H9 (cell line): ENCODE results near the gene DOCK9. TPM values are rescaled to one million over a fixed set of nuclear protein-coding genes. Genes with fewer than 3 reads are reported as not detected.

Experiments used
- DNase-seq: peaks from one replicate; pipeline ENCODE4 v3.0.0-alpha.2; 2017
- H2AFZ ChIP-seq: one replicate; pipeline ENCODE4 v1.6.1; 2013; ENCODE audit warnings: mild to moderate bottlenecking, low read length, control low read depth, moderate library complexity
- H2AK5ac ChIP-seq: 2 replicates; pipeline ENCODE4 v1.6.1; 2013; ENCODE audit warnings: low read length, control low read depth, mixed read lengths; ENCODE audit not compliant: insufficient read length
- H2BK120ac ChIP-seq: one replicate; pipeline ENCODE4 v1.6.1; 2013; ENCODE audit warnings: low read depth, mild to moderate bottlenecking, low read length, control low read depth, inconsistent platforms; ENCODE audit not compliant: poor library complexity, severe bottlenecking
- H2BK12ac ChIP-seq: 2 replicates; pipeline ENCODE4 v1.6.1; 2013; ENCODE audit warnings: low read length, control low read depth, mixed read lengths, low read depth; ENCODE audit not compliant: insufficient read length
- H2BK15ac ChIP-seq: 2 replicates; pipeline ENCODE4 v1.6.1; 2013; ENCODE audit warnings: low read depth, low read length, control low read depth
- H2BK20ac ChIP-seq: one replicate; pipeline ENCODE4 v1.6.1; 2013; ENCODE audit warnings: low read depth, mild to moderate bottlenecking, low read length, control low read depth, inconsistent platforms; ENCODE audit not compliant: poor library complexity, severe bottlenecking
- H2BK5ac ChIP-seq: 2 replicates; pipeline ENCODE4 v1.6.1; 2013; ENCODE audit warnings: low read length, control low read depth, mixed read lengths; ENCODE audit not compliant: insufficient read length
- H3K14ac ChIP-seq: 2 replicates; pipeline ENCODE4 v1.6.1; 2013; ENCODE audit warnings: low read length, control low read depth; ENCODE audit not compliant: insufficient read depth
- H3K18ac ChIP-seq: 2 replicates; pipeline ENCODE4 v1.6.1; 2013; ENCODE audit warnings: low read depth, mild to moderate bottlenecking, mixed read lengths, low read length, control low read depth; ENCODE audit not compliant: insufficient read length
- H3K23ac ChIP-seq: 2 replicates; pipeline ENCODE4 v1.6.1; 2013; ENCODE audit warnings: low read length, control low read depth, mixed read lengths, low read depth; ENCODE audit not compliant: insufficient read length
- H3K23me2 ChIP-seq: 2 replicates; pipeline ENCODE4 v1.6.1; 2013; ENCODE audit warnings: low read depth, mild to moderate bottlenecking, mixed read lengths, low read length, control low read depth; ENCODE audit not compliant: insufficient read length, poor library complexity, severe bottlenecking
- H3K27ac ChIP-seq: 2 replicates; pipeline ENCODE4 v1.5.1; 2013; ENCODE audit warnings: low read length, control low read depth, mixed read lengths, low read depth; ENCODE audit not compliant: insufficient read length
- H3K27me3 ChIP-seq: 2 replicates; pipeline ENCODE4 v1.6.1; 2013; ENCODE audit warnings: low read length, control low read depth, inconsistent platforms; ENCODE audit not compliant: insufficient read depth
- H3K4ac ChIP-seq: 2 replicates; pipeline ENCODE4 v1.6.1; 2013; ENCODE audit warnings: low read depth, mild to moderate bottlenecking, control low read depth, inconsistent platforms, low read length, moderate library complexity
- H3K4me1 ChIP-seq: 2 replicates; pipeline ENCODE4 v1.6.1; 2013; ENCODE audit warnings: low read length, control low read depth, inconsistent platforms; ENCODE audit not compliant: insufficient read depth
- H3K4me2 ChIP-seq: 2 replicates; pipeline ENCODE4 v1.6.1; 2013; ENCODE audit warnings: low read length, control low read depth, mixed read lengths; ENCODE audit not compliant: insufficient read length, insufficient read depth
- H3K56ac ChIP-seq: 2 replicates; pipeline ENCODE4 v1.6.1; 2013; ENCODE audit warnings: low read depth, mild to moderate bottlenecking, mixed read lengths, low read length, control low read depth; ENCODE audit not compliant: insufficient read length
- H3K79me1 ChIP-seq: 2 replicates; pipeline ENCODE4 v1.6.1; 2013; ENCODE audit warnings: low read depth, mild to moderate bottlenecking, moderate library complexity, low read length, control low read depth, inconsistent platforms; ENCODE audit not compliant: insufficient read depth, poor library complexity, severe bottlenecking
- H3K79me2 ChIP-seq: 2 replicates; pipeline ENCODE4 v1.6.1; 2013; ENCODE audit warnings: low read length, control low read depth, inconsistent platforms; ENCODE audit not compliant: insufficient read depth
- H3K9ac ChIP-seq: 2 replicates; pipeline ENCODE4 v1.6.1; 2013; ENCODE audit warnings: low read length, control low read depth, mixed read lengths; ENCODE audit not compliant: insufficient read length; ENCODE audit errors: extremely low read depth
- H3K9me3 ChIP-seq: one replicate; pipeline ENCODE4 v1.6.1; 2013; ENCODE audit warnings: low read depth, low read length, inconsistent platforms; ENCODE audit not compliant: control insufficient read depth
- H3T11ph ChIP-seq: one replicate; pipeline ENCODE4 v1.6.1; 2013; ENCODE audit warnings: mild to moderate bottlenecking, low read length, control low read depth, inconsistent platforms
- H4K20me1 ChIP-seq: one replicate; pipeline ENCODE4 v1.6.1; 2013; ENCODE audit not compliant: control insufficient read depth, insufficient read length, insufficient read depth
- H4K5ac ChIP-seq: 2 replicates; pipeline ENCODE4 v1.6.1; 2013; ENCODE audit warnings: low read depth, mild to moderate bottlenecking, mixed read lengths, low read length, control low read depth; ENCODE audit not compliant: insufficient read length
- H4K8ac ChIP-seq: replicated peaks from 2 replicates; pipeline ENCODE4 v1.6.1; 2013; ENCODE audit warnings: low read length, control low read depth, mixed read lengths, low read depth; ENCODE audit not compliant: insufficient read length
- H4K91ac ChIP-seq: 2 replicates; pipeline ENCODE4 v1.6.1; 2013; ENCODE audit warnings: low read depth, mild to moderate bottlenecking, moderate library complexity, mixed read lengths, low read length, control low read depth; ENCODE audit not compliant: insufficient read length
- H3K27ac Mint-ChIP-seq, 3 experiments: 2 replicates in 2 of 3; 3 replicates in 1 of 3; pipeline ENCODE4 v1.8.0; 2020 to 2021; ENCODE audit warnings: mixed read lengths in 3 of 3, mild to moderate bottlenecking in 1 of 3, moderate library complexity in 1 of 3
- H3K27me3 Mint-ChIP-seq: 2 replicates; pipeline ENCODE4 v1.8.0; 2021; ENCODE audit warnings: low read depth, mild to moderate bottlenecking, moderate library complexity, mixed read lengths
- H3K36me3 Mint-ChIP-seq, 3 experiments: 2 replicates in 2 of 3; 3 replicates in 1 of 3; pipeline ENCODE4 v1.8.0; 2020 to 2021; ENCODE audit warnings: low read depth in 3 of 3, mixed read lengths in 3 of 3; ENCODE audit not compliant: insufficient read depth in 1 of 3
- H3K4me1 Mint-ChIP-seq, 2 experiments: 2 replicates each; pipeline ENCODE4 v1.8.0; 2020; ENCODE audit warnings: mixed read lengths in 2 of 2
- H3K4me3 Mint-ChIP-seq, 2 experiments: 2 replicates in 1 of 2; 3 replicates in 1 of 2; pipeline ENCODE4 v1.8.0; 2020 to 2021; ENCODE audit warnings: mild to moderate bottlenecking in 2 of 2, mixed read lengths in 2 of 2, moderate library complexity in 1 of 2
- H3K9me3 Mint-ChIP-seq, 2 experiments: 2 replicates in 1 of 2; 3 replicates in 1 of 2; pipeline ENCODE4 v1.8.0; 2020; ENCODE audit warnings: mild to moderate bottlenecking in 2 of 2, mixed read lengths in 2 of 2, moderate library complexity in 1 of 2
- CTCF ChIP-seq: fragments of 200-600 bp; sonication (generic); conservative IDR thresholded peaks from 3 replicates; pipeline ENCODE4 v1.8.0; 2021; ENCODE audit warnings: antibody characterized with exemption, mild to moderate bottlenecking
- WGBS: extraction: QIAGEN DNeasy Blood & Tissue Kit; methylation state at CpG from one replicate; pipeline ENCODE4 v1.1.7; 2013; ENCODE audit warnings: missing lambda C conversion rate, low lambda C conversion rate, mixed read lengths; ENCODE audit not compliant: insufficient read length; ENCODE audit errors: extremely low coverage; 5-methylcytosine and 5-hydroxymethylcytosine counted together
- total RNA-seq: library from RNA; stranded (reverse); gene quantifications from 2 replicates; pipeline ENCODE4 v1.2.1, GENCODE V29; 2021

The DOCK9 gene
- total RNA-seq, 1 experiment from 2014 or later, result 23.0 TPM

GRCh38 chr13:99004978-99005377 is 27.1 kb upstream of the DOCK9 start:
- H4K8ac ChIP-seq, result no peak overlapping the region
- no peaks in the 10 kb centered on the region for H3K9me3 ChIP-seq
- no peak overlapping the region for H3K23ac ChIP-seq
- no peak for DNase-seq
- no peak overlapping the region for H3K14ac ChIP-seq
- no peak overlapping the region for H2BK20ac ChIP-seq
- no peaks in the 10 kb centered on the region for H3K23me2 ChIP-seq
- no peaks in the 10 kb centered on the region for H3K27me3 ChIP-seq
- no peak overlapping the region for H3K18ac ChIP-seq
- no peak overlapping the region for H2BK5ac ChIP-seq
- peaks cover 6% of the 10 kb centered on the region; the same call in 1 of the 2 replicates for H3K4me1 ChIP-seq
- H3K79me1 ChIP-seq, result no peaks in the 10 kb centered on the region
- no peak overlapping the region for H4K91ac ChIP-seq
- no CpG with 5 or more reads among the region's 3 CpGs for WGBS
- no peaks in the 10 kb centered on the region for H3K79me2 ChIP-seq
- no peak overlapping the region for H3K27ac ChIP-seq
- no peak for TF ChIP-seq CTCF
- H3K4me3 Mint-ChIP-seq, result no peak overlapping the region
- no peak overlapping the region for H2AK5ac ChIP-seq
- no peak overlapping the region for H3K4me2 ChIP-seq
- H3T11ph ChIP-seq, result no peak overlapping the region
- H3K9me3 Mint-ChIP-seq, result no peaks in the 10 kb centered on the region
- H4K20me1 ChIP-seq, result no peaks in the 10 kb centered on the region
- H3K27me3 Mint-ChIP-seq, result peaks cover 1% of the 10 kb centered on the region; the same call in 1 of the 2 replicates
- no peak overlapping the region for H3K9ac ChIP-seq
- no peak overlapping the region for H2AFZ ChIP-seq
- H3K56ac ChIP-seq, result no peak overlapping the region
- H2BK12ac ChIP-seq, result no peak overlapping the region
- H3K36me3 Mint-ChIP-seq, result no peaks in the 10 kb centered on the region
- H3K4me1 Mint-ChIP-seq, result peaks cover 21 to 29% of the 10 kb centered on the region in 2 experiments
- H2BK120ac ChIP-seq, result no peak overlapping the region
- no peak overlapping the region for H3K4ac ChIP-seq
- no peak overlapping the region for H2BK15ac ChIP-seq
- no peak overlapping the region for H4K5ac ChIP-seq
- H3K27ac Mint-ChIP-seq, result no peak overlapping the region
